HG02943 (cell line): ENCODE data around the gene COMMD9.

Experiments used
- ATAC-seq: cut with Tn5 transposase; IDR thresholded peaks from one replicate; pipeline ENCODE4 v1.9.1; 2021; ENCODE audit warnings: mild to moderate bottlenecking, low read depth, moderate library complexity; ENCODE audit not compliant: unreplicated experiment

Gene COMMD9

GRCh38 chr11:36258730-36259360, 30.4 kb downstream of the COMMD9 start:
- ATAC-seq, result no peak

- no peak for ATAC-seq
These were observed 31.9 kb downstream of the COMMD9 start for GRCh38 chr11:36257351-36257750.

GRCh38 chr11:36254713-36255112, 34.5 kb downstream of the COMMD9 start:
- no peak for ATAC-seq

- no peak for ATAC-seq
These were observed 36.0 kb downstream of the COMMD9 start for GRCh38 chr11:36253238-36253637.

- no peak for ATAC-seq
These were observed 37.4 kb downstream of the COMMD9 start for GRCh38 chr11:36251823-36252222.

- no peak for ATAC-seq
These were observed 40.0 kb downstream of the COMMD9 start for GRCh38 chr11:36249246-36249645.

GRCh38 chr11:36248436-36248835, 40.8 kb downstream of the COMMD9 start:
- no peak for ATAC-seq

GRCh38 chr11:36247493-36247892, 41.7 kb downstream of the COMMD9 start:
- ATAC-seq, result no peak

- ATAC-seq, result no peak
These were observed 45.6 kb downstream of the COMMD9 start for GRCh38 chr11:36243641-36244040.

- ATAC-seq, result no peak
These were observed 47.7 kb downstream of the COMMD9 start for GRCh38 chr11:36241497-36241896.

GRCh38 chr11:36240801-36241200, 48.4 kb downstream of the COMMD9 start:
- ATAC-seq, result no peak

GRCh38 chr11:36240173-36240572, 49.1 kb downstream of the COMMD9 start:
- no peak for ATAC-seq

GRCh38 chr11:36239636-36240035, 49.6 kb downstream of the COMMD9 start:
- no peak for ATAC-seq

- no peak for ATAC-seq
These were observed 50.3 kb downstream of the COMMD9 start for GRCh38 chr11:36238881-36239280.

- no peak for ATAC-seq
These were observed 51.1 kb downstream of the COMMD9 start for GRCh38 chr11:36238036-36238631.

- no peak for ATAC-seq
These were observed 51.8 kb downstream of the COMMD9 start for GRCh38 chr11:36237391-36237790.

- ATAC-seq, result no peak
These were observed 53.5 kb downstream of the COMMD9 start for GRCh38 chr11:36235750-36236149.

- no peak for ATAC-seq
These were observed 54.4 kb downstream of the COMMD9 start for GRCh38 chr11:36234825-36235224.

- no peak for ATAC-seq
These were observed 56.0 kb downstream of the COMMD9 start for GRCh38 chr11:36233204-36233603.

GRCh38 chr11:36230779-36231699, 58.2 kb downstream of the COMMD9 start:
- ATAC-seq, result no peak

GRCh38 chr11:36229091-36229705, 60.0 kb downstream of the COMMD9 start:
- no peak for ATAC-seq
